Measurements from ENCODE around the gene CLDN15.

DNA sequence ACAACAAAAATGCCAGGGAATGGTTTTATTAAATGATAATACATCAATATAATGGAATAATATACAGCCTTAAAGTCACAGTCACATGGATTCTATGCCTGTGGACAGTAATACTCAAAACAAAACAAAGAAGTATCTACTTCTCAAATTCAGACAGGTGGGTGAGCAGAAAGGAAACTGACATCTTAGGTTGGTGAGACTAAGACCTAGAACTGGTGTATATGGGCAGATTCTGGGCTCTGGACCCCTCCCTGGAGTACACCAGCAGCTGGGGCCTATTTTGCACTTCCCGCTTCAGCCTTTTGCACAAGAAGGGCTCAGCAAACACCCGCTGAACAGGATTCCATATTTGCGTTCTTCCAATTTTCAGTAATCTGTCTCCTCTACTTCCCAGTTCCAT lies 12.7 kb upstream of the CLDN15 start:
- TF ChIP-seq CTCF (IDR thresholded peaks at IDR 0.05) = no peak
- no peak for TF ChIP-seq POLR2A (IDR thresholded peaks at IDR 0.05)
- no peak for TF ChIP-seq EP300 (IDR thresholded peaks at IDR 0.05)
- no peak for TF ChIP-seq POLR2AphosphoS5 (IDR thresholded peaks at IDR 0.05)

Data from stomach (tissue), 4 donors.